A549 (cell line): ENCODE data around the gene PIR.

ENCODE experiments used
- CTCF ChIP-seq: fragments of >200 bp; sonication (Bioruptor Twin); formaldehyde crosslinking; IDR thresholded peaks from 3 replicates; pipeline ENCODE4 v1.5.1; 2016
- EP300 ChIP-seq, 2 experiments: fragments of >200 bp; sonication (Bioruptor Twin); formaldehyde crosslinking; IDR thresholded peaks; 2 replicates in 1 of 2; 3 replicates in 1 of 2; pipeline ENCODE4 v1.6.1; 2016 to 2017
- HOXA7 ChIP-seq: fragments of 250-450 bp; sonication (Bioruptor Pico); IDR thresholded peaks from 2 replicates; pipeline ENCODE4 v1.5.0; 2020; ENCODE audit warnings: mild to moderate bottlenecking, moderate library complexity
- MAX ChIP-seq: IDR thresholded peaks from 2 replicates; pipeline ENCODE4 v1.6.1; 2012
- NR3C1 ChIP-seq: fragments of >200 bp; sonication (Bioruptor Twin); formaldehyde crosslinking; IDR thresholded peaks from 3 replicates; pipeline ENCODE4 v1.6.1; 2017
- REST ChIP-seq: fragments of 200-600 bp; sonication (generic); IDR thresholded peaks from 2 replicates; pipeline ENCODE4 v1.6.1; 2016; ENCODE audit warnings: antibody characterized with exemption, mild to moderate bottlenecking, moderate library complexity
- TP53 ChIP-seq: fragments of 250-450 bp; sonication (Bioruptor Pico); IDR thresholded peaks from 2 replicates; pipeline ENCODE4 v1.5.0; 2021; ENCODE audit warnings: mild to moderate bottlenecking, moderate library complexity
- ZC3H11A ChIP-seq: fragments of 450-650 bp; IDR thresholded peaks from 2 replicates; pipeline ENCODE4 v1.6.1; 2014; ENCODE audit warnings: antibody characterized with exemption, mild to moderate bottlenecking

GRCh38 chrX:15524417-15524816 lies 31.3 kb upstream of the PIR start:
- TF ChIP-seq REST: no peak
- TF ChIP-seq CTCF: no peak
- TF ChIP-seq MAX: no peak
- no peak for TF ChIP-seq TP53
- TF ChIP-seq NR3C1: no peak
- no peak for TF ChIP-seq EP300 (IDR thresholded peaks at IDR 0.05)
- TF ChIP-seq HOXA7 (CRISPR knock-in tag): no peak
- no peak for TF ChIP-seq ZC3H11A
